ENCODE results near the gene SEMA3C.

SEMA3C gene

GRCh38 chr7:80858141-80858903, 60.5 kb downstream of the SEMA3C start:
- DNase-seq (ENCODE audit: low read depth in 2 of 2, low spot score in 1 of 2): no peak

GRCh38 chr7:80856769-80857168, 62.1 kb downstream of the SEMA3C start:
- DNase-seq (ENCODE audit: low read depth in 2 of 2, low spot score in 1 of 2): no peak

GRCh38 chr7:80851896-80852476, 66.9 kb downstream of the SEMA3C start:
- DNase-seq (ENCODE audit: low read depth in 2 of 2, low spot score in 1 of 2): no peak

- DNase-seq (ENCODE audit: low read depth in 2 of 2, low spot score in 1 of 2): no peak
Measured at GRCh38 chr7:80848841-80849240, 70.0 kb downstream of the SEMA3C start.

GRCh38 chr7:80847895-80848294, 71.0 kb downstream of the SEMA3C start:
- no peak for DNase-seq (ENCODE audit: low read depth in 2 of 2, low spot score in 1 of 2)

DNA sequence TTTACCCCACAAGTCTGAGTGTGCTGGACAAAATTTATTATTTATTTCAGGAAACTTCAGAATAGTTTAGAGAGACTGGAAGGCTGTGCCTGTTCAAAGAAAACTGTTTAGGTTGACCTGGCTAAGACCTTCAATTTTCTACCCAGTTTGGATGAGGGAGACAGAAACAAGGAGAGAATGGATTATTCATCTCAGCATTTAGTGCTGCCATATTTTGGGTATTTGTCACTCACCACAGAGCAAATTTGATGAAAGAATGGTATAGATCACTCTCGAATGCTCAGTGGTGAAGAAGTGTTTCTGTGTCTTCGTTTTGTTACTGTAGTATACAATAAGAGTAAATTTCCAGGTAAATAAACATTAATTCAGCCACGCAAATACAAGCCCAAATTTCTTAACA, 71.8 kb downstream of the SEMA3C start:
- no peak for DNase-seq (ENCODE audit: low read depth in 2 of 2, low spot score in 1 of 2)

DNA sequence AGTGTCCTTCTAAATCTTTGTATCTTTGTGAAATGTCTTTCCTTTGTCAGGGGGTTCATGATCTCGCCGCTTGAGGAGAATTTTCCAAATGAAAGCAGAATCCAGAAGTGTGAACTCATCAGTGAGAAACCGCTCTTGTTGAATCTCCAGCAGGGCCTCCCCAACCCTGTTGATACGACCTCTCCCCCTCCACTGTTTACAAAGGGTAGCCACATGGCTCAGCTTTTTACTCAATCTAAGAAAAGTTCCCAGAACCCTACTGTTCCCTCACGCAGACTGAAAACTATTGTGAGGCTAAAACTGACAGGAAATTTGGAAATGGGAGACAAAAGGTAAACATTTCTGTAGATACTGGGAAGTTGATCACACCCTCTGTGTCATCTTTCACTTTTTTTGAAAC, 73.9 kb downstream of the SEMA3C start:
- no peak for DNase-seq (ENCODE audit: low read depth in 2 of 2, low spot score in 1 of 2)

GRCh38 chr7:80843018-80843677, 75.7 kb downstream of the SEMA3C start:
- DNase-seq (ENCODE audit: low read depth in 2 of 2, low spot score in 1 of 2): no peak

- DNase-seq (ENCODE audit: low read depth in 2 of 2, low spot score in 1 of 2): no peak
Measured at GRCh38 chr7:80842022-80842790, 76.6 kb downstream of the SEMA3C start.

DNA sequence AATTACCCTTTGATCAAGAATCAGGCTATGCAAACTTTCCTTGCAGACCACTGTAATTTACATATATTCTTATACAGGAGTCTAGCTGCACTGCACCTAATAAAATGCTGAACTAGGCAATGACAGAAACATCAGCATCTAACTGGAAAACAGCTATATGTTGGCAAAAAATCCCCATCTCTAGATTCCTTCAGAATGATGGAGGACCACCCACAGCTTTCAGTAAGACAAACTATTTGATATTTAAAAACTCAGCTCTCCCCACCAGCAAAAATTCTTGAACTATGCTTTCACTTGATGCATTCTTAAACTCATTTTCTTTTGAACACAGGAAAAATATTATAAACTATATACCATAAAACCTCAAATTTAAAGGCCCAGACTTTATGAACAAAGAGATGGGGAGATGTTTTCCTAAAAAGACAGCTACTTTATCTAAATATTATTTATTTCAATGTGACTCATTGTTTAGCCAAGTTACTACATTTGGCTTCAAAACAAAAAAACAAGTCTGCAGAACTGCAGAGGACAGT, 77.4 kb downstream of the SEMA3C start:
- DNase-seq (ENCODE audit: low read depth in 2 of 2, low spot score in 1 of 2): no peak

DNA sequence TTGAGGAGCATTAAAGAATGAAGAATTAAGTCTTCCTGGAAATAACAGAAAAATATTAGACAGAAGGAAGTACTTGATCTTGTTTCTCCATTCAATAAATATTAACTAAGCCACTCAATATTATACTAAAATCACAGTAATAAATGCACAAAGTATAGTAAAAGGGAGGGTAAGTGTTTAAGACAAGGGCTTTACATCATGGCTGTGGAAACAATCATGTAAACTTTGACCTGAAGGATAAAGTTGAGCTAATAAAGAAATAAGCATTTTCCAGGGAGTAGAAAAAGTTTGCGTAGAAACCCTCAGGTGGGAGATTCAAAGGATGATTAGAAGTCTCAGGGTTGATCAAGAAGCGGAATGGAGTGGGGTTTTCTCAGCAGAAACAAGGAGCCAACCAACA, 78.2 kb downstream of the SEMA3C start:
- no peak for DNase-seq (ENCODE audit: low read depth in 2 of 2, low spot score in 1 of 2)

GRCh38 chr7:80839855-80840254, 79.0 kb downstream of the SEMA3C start:
- no peak for DNase-seq (ENCODE audit: low read depth in 2 of 2, low spot score in 1 of 2)

DNA sequence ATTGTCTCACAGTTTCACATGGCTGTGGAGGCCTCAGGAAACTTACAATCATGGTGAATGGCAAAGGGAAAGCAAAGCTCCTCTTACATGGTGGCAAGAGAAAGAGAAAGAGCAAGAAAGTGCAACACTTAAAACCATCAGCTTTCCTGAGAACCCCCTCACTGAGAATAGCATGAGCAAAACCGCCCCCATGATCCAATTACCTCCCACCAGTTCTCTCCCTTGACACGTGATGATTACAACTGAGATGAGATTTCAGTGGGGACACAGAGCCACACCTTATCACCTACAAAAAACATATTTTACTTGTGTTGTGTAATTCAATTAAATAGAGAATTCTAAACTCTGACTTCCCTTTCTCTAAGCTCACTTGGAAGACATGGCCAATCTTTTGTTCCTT, 80.2 kb downstream of the SEMA3C start:
- no peak for DNase-seq (ENCODE audit: low read depth in 2 of 2, low spot score in 1 of 2)

- no peak for DNase-seq (ENCODE audit: low read depth in 2 of 2, low spot score in 1 of 2)
Measured at GRCh38 chr7:80837345-80837744, 81.5 kb downstream of the SEMA3C start.

- DNase-seq (ENCODE audit: low read depth in 2 of 2, low spot score in 1 of 2): no peak
Measured at GRCh38 chr7:80835251-80835650, 83.6 kb downstream of the SEMA3C start.

DNA sequence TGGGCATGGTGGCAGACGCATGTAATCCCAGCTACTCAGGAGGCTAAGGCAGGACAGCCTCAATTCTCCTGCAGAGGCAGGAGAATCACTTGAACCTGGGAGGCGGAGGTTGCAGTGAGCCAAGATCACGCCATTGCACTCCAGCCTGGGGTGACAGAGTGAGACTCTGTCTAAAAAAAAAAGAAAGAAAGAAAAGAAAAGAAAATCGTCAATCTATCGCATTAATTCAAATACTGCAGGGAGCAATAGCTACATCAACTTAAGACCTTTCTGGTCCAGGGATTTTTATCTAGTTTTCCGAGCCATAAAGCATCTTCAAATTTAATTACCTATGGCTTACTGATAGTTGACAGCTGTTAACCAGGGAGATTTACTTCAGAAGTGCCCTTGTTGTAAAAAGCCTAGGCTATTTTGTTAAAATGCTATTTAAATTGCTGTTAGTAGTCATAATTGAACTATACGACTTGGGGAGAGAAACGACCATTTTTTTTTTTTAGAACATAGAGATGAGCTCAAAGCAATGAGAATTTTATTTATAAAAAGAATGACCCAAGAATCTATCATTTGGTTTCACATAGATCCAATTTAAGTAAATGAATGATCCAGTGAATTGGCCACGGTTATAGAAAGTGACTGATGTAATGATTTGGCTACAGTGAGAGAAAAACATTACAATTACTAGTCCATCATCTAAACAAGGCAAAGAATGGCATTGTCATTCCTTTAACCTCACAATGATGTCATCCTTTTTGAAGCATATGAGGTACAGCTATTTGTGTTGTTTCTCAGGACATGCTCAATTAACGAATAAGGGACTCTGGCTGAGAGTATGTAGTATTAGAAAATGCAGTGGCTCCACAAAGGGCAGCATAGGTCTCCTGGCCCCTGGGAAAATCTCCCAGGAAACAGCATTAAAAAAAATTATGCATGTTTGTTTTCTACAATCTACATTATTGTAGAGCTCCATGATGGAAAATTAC, 85.3 kb downstream of the SEMA3C start:
- no peak for DNase-seq (ENCODE audit: low read depth in 2 of 2, low spot score in 1 of 2)

DNA sequence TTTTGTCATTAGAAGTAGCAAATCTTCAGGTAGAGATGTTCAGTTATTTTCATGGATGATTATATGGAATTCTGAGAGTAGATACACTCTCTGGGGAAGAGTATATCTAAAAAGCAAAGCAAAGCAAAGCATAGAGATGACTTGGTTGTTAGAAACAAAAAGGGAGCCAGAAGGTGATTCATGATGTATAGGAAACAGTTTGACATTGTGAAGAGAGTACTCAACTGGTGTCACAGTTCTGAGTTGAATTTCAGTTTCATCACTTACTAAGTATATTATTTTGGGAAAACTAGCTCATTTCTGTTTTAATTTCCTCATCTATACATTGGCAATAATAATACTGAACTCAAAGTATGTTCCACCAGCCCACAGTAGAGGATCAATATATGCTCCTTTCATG, 86.8 kb downstream of the SEMA3C start:
- no peak for DNase-seq (ENCODE audit: low read depth in 2 of 2, low spot score in 1 of 2)

DNA sequence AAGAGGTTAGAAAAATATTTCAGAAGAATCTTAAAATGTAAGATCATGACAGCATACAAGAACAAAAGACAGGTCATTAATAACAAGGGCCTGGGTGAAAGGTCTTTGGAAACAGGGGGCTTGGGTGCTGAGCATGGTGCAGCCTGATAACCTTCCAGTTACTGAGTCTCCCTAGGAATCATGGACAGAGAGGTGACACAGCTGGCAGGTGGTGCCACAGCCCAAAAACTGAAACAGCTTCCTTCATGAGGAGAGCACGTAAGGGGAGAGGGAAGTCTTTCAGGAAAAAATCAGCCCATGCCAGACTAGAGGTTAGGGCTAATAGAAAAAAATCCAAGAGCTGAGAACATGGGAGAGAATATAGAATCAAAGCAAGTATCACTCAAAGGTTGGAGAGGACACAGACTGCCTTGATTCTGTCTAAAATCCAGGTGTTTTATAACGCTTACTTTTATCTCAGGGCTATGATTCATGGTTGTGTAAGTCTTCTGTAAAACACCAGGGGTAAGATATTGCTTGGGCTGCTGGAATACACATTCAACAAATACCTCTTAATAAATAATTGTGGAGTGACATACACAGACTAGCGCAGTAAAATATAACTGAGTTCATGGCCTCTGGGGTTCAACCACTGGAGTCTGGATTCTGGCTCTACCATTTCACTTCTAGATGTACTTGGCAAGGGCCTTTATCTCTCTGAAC, 88.1 kb downstream of the SEMA3C start:
- DNase-seq (ENCODE audit: low read depth in 2 of 2, low spot score in 1 of 2): no peak

DNA sequence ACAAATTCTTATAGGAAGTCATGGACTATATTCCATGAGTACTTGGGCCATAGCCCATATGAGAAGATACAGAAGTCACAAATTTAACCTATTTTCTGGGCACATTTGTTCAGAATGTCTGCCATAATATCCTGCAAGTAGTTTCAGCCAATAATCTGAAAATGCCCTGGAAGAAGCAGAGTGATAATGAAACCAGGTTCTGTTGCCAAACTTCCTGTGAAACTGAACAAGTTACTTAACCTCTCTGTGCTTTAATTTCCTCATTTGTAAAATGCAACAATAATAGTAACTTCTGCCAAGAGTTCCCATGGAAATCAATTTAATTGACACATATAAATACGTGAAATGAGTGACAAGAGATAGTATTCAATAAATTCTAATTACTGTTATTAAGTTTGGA, 88.8 kb downstream of the SEMA3C start:
- DNase-seq (ENCODE audit: low read depth in 2 of 2, low spot score in 1 of 2): no peak

DNA sequence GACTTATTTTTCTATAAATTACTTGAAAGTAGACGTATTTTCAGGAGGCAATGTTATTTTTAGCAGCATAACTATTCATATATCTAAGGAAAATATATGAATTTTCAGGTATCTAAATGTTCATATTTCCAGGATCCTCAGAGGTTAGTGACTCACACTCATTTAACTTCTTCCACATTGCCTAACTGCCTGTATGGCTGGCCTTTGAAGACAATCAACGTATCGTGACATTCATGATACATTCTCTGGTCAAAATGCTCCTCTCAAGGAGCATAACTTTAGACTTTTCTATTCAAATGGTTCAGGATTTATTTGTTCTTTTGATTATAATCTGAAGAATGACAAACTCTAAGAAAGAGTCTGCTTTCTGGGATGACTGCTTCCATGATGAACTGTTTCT, 89.3 kb downstream of the SEMA3C start:
- DNase-seq (ENCODE audit: low read depth in 2 of 2, low spot score in 1 of 2): no peak
